HCT116 (cell line): ENCODE data around the gene F7. TPM values are rescaled to one million over a fixed set of nuclear protein-coding genes. Genes with fewer than 3 reads are reported as not detected.

ENCODE experiments used
- ATAC-seq: fragments of 200-7000 bp; cut with Tn5 transposase; 2 replicates; pipeline ENCODE4 v1.9.1; 2020; ENCODE audit warnings: mild to moderate bottlenecking, moderate library complexity
- BruUV-seq: library from RNA; stranded (reverse); fragments of 400-500 nt; replicated peaks from 2 replicates; lab custom pipeline; 2021; lab: Mats Ljungman, UMichigan
- CTCF ChIA-PET: fragments of 300-600 bp; sonication (Branson Sonifier 250); formaldehyde crosslinking; loops from one replicate; lab custom pipeline; 2021; ENCODE audit warnings: antibody characterized with exemption; lab: Charles Lee
- POLR2A ChIA-PET: fragments of 300-600, 350-600 bp; sonication (Branson Sonifier 250); formaldehyde crosslinking; loops from one replicate; lab custom pipeline; 2021; ENCODE audit warnings: antibody characterized with exemption; lab: Charles Lee
- RAD21 ChIA-PET, 2 experiments: fragments of 300-600 bp; sonication (Branson Sonifier 250); formaldehyde crosslinking; loops; one replicate each; lab custom pipeline; 2023; ENCODE audit warnings: low total read pairs in 2 of 2; ENCODE audit not compliant: uncharacterized antibody in 2 of 2, unreplicated experiment in 2 of 2, low non-redundant PET in 1 of 2; lab: Charles Lee
- DNase-seq: peaks from one replicate; pipeline ENCODE4 v3.0.0-alpha.2; 2010; ENCODE audit warnings: low read depth, low spot score
- H2AFZ ChIP-seq: fragments of 200-600 bp; shearing (Covaris generic), sonication (generic); 2 replicates; pipeline ENCODE4 v1.6.1; 2017; ENCODE audit warnings: low read depth, mixed run types, mixed read lengths, antibody characterized with exemption, low read length; ENCODE audit not compliant: poor library complexity, severe bottlenecking
- H3K27ac ChIP-seq: 2 replicates; pipeline ENCODE4 v1.5.1; 2012; ENCODE audit warnings: low read depth, low read length
- H3K27me3 ChIP-seq: fragments of 200-600 bp; sonication (generic); 2 replicates; pipeline ENCODE4 v1.6.1; 2016; ENCODE audit warnings: mixed run types, low read length, mixed read lengths; ENCODE audit not compliant: insufficient read depth
- H3K36me3 ChIP-seq, 2 experiments: fragments of 200-500 bp in 1 of 2; fragments of 200-600 bp in 1 of 2; sonication (Bioruptor generic) in 1 of 2; sonication (generic) in 1 of 2; 2 replicates each; pipeline versions ENCODE4 v1.5.1 to v1.6.1; 2014 to 2016; ENCODE audit warnings: low read length in 2 of 2, inconsistent platforms in 1 of 2, mixed read lengths in 1 of 2, mixed run types in 1 of 2; ENCODE audit not compliant: insufficient read depth in 2 of 2, control insufficient read depth in 1 of 2
- H3K4me1 ChIP-seq, 2 experiments: fragments of 200-600 bp in 1 of 2; sonication (generic) in 1 of 2; 2 replicates each; pipeline versions ENCODE4 v1.5.1 to v1.6.1; 2012 to 2017; ENCODE audit warnings: low read length in 2 of 2, inconsistent platforms in 1 of 2, mild to moderate bottlenecking in 1 of 2, mixed read lengths in 1 of 2, mixed run types in 1 of 2, moderate library complexity in 1 of 2; ENCODE audit not compliant: insufficient read depth in 2 of 2, control insufficient read depth in 1 of 2
- H3K4me2 ChIP-seq: fragments of 200-600 bp; sonication (generic); 2 replicates; pipeline ENCODE4 v1.6.1; 2017; ENCODE audit warnings: mixed run types, low read length, mixed read lengths
- H3K4me3 ChIP-seq, 2 experiments: fragments of 200-600 bp in 1 of 2; sonication (generic) in 1 of 2; replicated peaks in 1 of 2; 2 replicates each; pipeline ENCODE4 v1.5.1; 2011 to 2016; ENCODE audit warnings: low read length in 2 of 2, control low read depth in 1 of 2, low read depth in 1 of 2, mild to moderate bottlenecking in 1 of 2, mixed read lengths in 1 of 2, mixed run types in 1 of 2
- H3K79me2 ChIP-seq: fragments of 200-600 bp; sonication (generic); 2 replicates; pipeline ENCODE4 v1.6.1; 2017; ENCODE audit warnings: mild to moderate bottlenecking, mixed run types, low read length, moderate library complexity, mixed read lengths; ENCODE audit not compliant: insufficient read depth
- H3K9ac ChIP-seq: fragments of 200-600 bp; sonication (generic); 2 replicates; pipeline ENCODE4 v1.6.1; 2016; ENCODE audit warnings: low read length, mixed read lengths
- H3K9me2 ChIP-seq: fragments of 200-600 bp; sonication (generic), shearing (Covaris generic); 2 replicates; pipeline ENCODE4 v1.6.1; 2017; ENCODE audit warnings: mixed run types, mild to moderate bottlenecking, moderate library complexity; ENCODE audit not compliant: insufficient read depth
- H3K9me3 ChIP-seq, 2 experiments: fragments of 200-500 bp in 1 of 2; fragments of 200-600 bp in 1 of 2; sonication (Bioruptor generic) in 1 of 2; sonication (generic) in 1 of 2; 2 replicates each; pipeline ENCODE4 v1.6.1; 2014 to 2017; ENCODE audit warnings: low read length in 2 of 2, mixed read lengths in 2 of 2, inconsistent platforms in 1 of 2, low read depth in 1 of 2, mild to moderate bottlenecking in 1 of 2, mixed run types in 1 of 2, moderate library complexity in 1 of 2; ENCODE audit not compliant: control insufficient read depth in 1 of 2, insufficient read depth in 1 of 2
- H4K20me1 ChIP-seq: fragments of 200-600 bp; sonication (generic), shearing (Covaris generic); 2 replicates; pipeline ENCODE4 v1.6.1; 2017; ENCODE audit warnings: mixed run types, mild to moderate bottlenecking, moderate library complexity; ENCODE audit not compliant: insufficient read depth
- EGR1 ChIP-seq: IDR thresholded peaks from 2 replicates; pipeline ENCODE4 v1.6.1; 2012; ENCODE audit warnings: low read depth
- EZH2 ChIP-seq: fragments of 200-600 bp; sonication (generic); IDR thresholded peaks from 2 replicates; pipeline ENCODE4 v1.6.1; 2017; ENCODE audit warnings: antibody characterized with exemption, mixed run types
- FOSL1 ChIP-seq: IDR thresholded peaks from 2 replicates; pipeline ENCODE4 v1.6.1; 2012; ENCODE audit warnings: low read depth
- POLR2AphosphoS5 ChIP-seq: IDR thresholded peaks from 2 replicates; pipeline ENCODE4 v1.6.1; 2011; ENCODE audit warnings: mild to moderate bottlenecking, low read depth, low read length, moderate library complexity
- REST ChIP-seq: IDR thresholded peaks from 2 replicates; pipeline ENCODE4 v1.6.1; 2012; ENCODE audit warnings: low read depth
- SIN3A ChIP-seq: IDR thresholded peaks from 2 replicates; pipeline ENCODE4 v1.6.1; 2012; ENCODE audit warnings: low read depth
- SP1 ChIP-seq: IDR thresholded peaks from 2 replicates; pipeline ENCODE4 v1.6.1; 2012; ENCODE audit warnings: low read depth
- SRF ChIP-seq: IDR thresholded peaks from 2 replicates; pipeline ENCODE4 v1.6.1; 2012; ENCODE audit warnings: low read depth
- intact Hi-C: fragments of 100-400 bp; cut with micrococcal nuclease; formaldehyde crosslinking; loops from 2 replicates; pipeline ENCODE4 v1.10.0; 2022
- total RNA-seq: library from RNA; stranded (reverse); gene quantifications from one replicate; pipeline ENCODE4 v1.2.1, GENCODE V29; 2021; ENCODE audit not compliant: unreplicated experiment

Gene F7
- total RNA-seq, 1 experiment from 2014 or later, result not detected

GRCh38 chr13:113148407-113148806 is 42.8 kb downstream of the F7 start:
- H3K36me3 ChIP-seq, result no peaks in the 10 kb centered on the region
- H4K20me1 ChIP-seq, result no peaks in the 10 kb centered on the region
- intact Hi-C loops, result no loop called here
- peaks cover 2 to 7% of the 10 kb centered on the region in 2 experiments for H3K4me1 ChIP-seq
- H3K27ac ChIP-seq, result no peak overlapping the region
- ChIA-PET CTCF (no interaction called here), POLR2A (no interaction called here), RAD21 (no interaction called here)
- BruUV-seq, result no TSS peak
- ATAC-seq (no peak), DNase-seq (no peak)
- no peaks in the 10 kb centered on the region for H3K79me2 ChIP-seq
- no peak overlapping the region for H3K4me2 ChIP-seq
- TF ChIP-seq EGR1 (no peak), REST (no peak)
- no peak overlapping the region for H2AFZ ChIP-seq
- H3K4me3 ChIP-seq, result no peak overlapping the region
- no peaks in the 10 kb centered on the region for H3K9me3 ChIP-seq
- H3K9ac ChIP-seq, result no peak overlapping the region
- no peaks in the 10 kb centered on the region for H3K9me2 ChIP-seq
- no peaks in the 10 kb centered on the region for H3K27me3 ChIP-seq

- ChIA-PET POLR2A (no interaction called here), RAD21 (no interaction called here), CTCF (no interaction called here)
- H2AFZ ChIP-seq, result no peak overlapping the region
- DNase-seq (no peak), ATAC-seq (no peak)
- peaks cover 6 to 11% of the 10 kb centered on the region in 2 experiments for H3K4me1 ChIP-seq
- no peak overlapping the region for H3K4me3 ChIP-seq
- H3K27ac ChIP-seq, result no peak overlapping the region
- H3K27me3 ChIP-seq, result no peaks in the 10 kb centered on the region
- H3K9me2 ChIP-seq, result no peaks in the 10 kb centered on the region
- no peak overlapping the region for H3K9ac ChIP-seq
- no peak overlapping the region for H3K4me2 ChIP-seq
- intact Hi-C loops, result no loop called here
- no peaks in the 10 kb centered on the region for H3K36me3 ChIP-seq
- H4K20me1 ChIP-seq, result no peaks in the 10 kb centered on the region
- no TSS peak for BruUV-seq
- no peak for TF ChIP-seq SIN3A
- no peak for TF ChIP-seq FOSL1
- no peak for TF ChIP-seq SP1
- no peak for TF ChIP-seq SRF
- no peak for TF ChIP-seq POLR2AphosphoS5
- no peak for TF ChIP-seq EGR1
- no peak for TF ChIP-seq EZH2
- H3K9me3 ChIP-seq, result no peaks in the 10 kb centered on the region
- no peaks in the 10 kb centered on the region for H3K79me2 ChIP-seq
Observed at GRCh38 chr13:113148940-113149503, 43.4 kb downstream of the F7 start.
